Stimulated activated CD4-positive, alpha-beta T cell treated with anti-CD3 and anti-CD28 coated beads, Interleukin-4, amount 100 ng/mL, for 48 hours (primary cell): ENCODE measurements around the gene ALG11.
"Not testable (repeated sequence)": the region's sequence is repeated elsewhere in the genome, so short reads cannot be mapped to it uniquely, and the experiment has no call there.

Experiments used
- DNase-seq, 2 donors: peaks; one replicate each; pipeline ENCODE4 v3.0.0-alpha.2; 2020; ENCODE audit warnings: low read depth in 2 of 2

Gene ALG11

DNA sequence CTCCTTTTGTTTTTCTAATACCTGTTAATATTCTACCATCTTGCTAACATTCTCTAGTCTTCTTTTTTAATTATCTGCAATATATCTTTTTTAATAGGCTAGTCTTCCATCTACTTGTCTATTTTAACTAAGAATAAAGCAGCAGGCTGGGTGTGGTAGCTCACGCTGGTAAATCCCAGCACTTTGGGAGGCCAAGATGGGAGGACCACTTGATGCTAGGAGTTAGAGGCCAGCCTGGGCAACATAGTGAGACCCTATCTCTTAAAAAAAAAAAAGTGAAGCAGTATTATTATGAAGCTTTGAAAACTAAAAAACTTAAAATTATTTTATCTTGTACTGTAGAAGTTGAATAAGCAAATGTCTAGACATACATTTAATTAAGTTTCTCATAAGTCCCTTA lies 15.6 kb downstream of the ALG11 start:
- no peak for DNase-seq

- no peak for DNase-seq
Measured at GRCh38 chr13:52029569-52029968, 17.4 kb downstream of the ALG11 start.

GRCh38 chr13:52030401-52030800 lies 18.2 kb downstream of the ALG11 start:
- DNase-seq = not testable (repeated sequence)

- no peak for DNase-seq
Measured at GRCh38 chr13:52033039-52033438, 20.8 kb downstream of the ALG11 start.

DNA sequence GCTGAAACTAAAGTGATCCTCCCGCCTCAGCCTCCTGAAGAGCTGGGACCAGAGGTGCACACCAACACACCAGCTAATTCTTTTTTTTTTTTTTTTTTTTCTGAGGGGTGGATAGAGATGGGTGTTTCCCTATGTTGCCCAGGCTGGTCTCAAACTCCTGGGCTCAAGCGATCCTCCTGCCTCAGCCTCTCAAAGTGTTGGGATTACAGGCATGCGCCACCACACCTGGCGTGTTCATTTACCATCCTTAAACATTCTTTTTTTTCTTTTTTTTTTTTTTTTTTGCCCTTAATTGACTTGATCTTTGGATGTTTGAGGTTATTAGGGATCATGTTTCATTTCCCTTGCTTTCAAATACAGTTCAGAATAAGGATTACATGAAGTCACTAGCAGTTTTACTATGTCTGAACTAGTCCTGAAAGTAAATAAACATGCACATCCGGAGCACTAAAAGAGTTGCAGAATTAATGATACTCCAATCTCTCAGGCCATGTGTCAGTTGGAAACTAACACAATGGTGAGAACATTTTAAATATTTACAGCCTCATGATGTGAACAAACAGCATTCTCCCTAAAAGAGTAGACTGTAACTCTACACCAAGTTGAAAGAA lies 22.5 kb downstream of the ALG11 start:
- no peak for DNase-seq

DNA sequence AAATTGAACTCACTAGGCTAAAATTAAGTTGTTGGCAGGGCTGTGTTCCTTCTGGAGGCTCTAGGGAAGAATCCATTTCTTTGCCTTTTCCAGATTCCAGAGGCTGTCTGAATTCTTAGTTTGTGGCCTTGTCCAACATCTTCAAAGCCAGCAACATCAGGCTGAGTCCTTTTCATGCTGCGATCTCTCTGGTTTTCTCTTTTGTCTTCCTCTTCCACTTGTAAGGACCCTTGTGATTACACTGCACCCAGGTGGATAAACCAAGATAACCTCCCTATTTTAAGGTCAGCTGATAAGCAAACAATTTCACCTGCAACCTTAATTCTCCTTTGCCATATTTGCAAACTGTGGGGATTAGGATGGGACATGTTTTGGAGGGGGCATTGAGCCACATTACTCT lies 23.8 kb downstream of the ALG11 start:
- no peak for DNase-seq

- no peak for DNase-seq
Measured at GRCh38 chr13:52043675-52044074, 31.5 kb downstream of the ALG11 start.

DNA sequence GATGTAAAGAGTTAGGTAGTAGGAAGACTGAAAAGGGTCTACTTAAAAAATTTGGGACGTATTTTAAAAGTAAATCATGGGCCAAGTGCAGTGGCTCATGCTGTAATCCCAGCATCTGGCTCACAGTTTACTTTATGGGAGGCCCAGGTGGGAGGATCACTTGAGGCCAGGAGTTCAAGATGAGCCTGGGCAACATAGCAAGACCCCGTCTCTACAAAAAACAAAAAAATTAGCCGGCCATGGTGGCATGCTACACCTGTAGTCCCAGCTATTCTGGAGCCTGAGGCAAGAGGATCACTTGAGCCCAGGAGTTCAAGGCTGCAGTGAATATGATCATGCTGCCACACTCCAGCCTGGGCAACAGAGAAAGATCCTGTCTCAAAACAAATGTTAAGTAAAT lies 35.3 kb downstream of the ALG11 start:
- no peak for DNase-seq

DNA sequence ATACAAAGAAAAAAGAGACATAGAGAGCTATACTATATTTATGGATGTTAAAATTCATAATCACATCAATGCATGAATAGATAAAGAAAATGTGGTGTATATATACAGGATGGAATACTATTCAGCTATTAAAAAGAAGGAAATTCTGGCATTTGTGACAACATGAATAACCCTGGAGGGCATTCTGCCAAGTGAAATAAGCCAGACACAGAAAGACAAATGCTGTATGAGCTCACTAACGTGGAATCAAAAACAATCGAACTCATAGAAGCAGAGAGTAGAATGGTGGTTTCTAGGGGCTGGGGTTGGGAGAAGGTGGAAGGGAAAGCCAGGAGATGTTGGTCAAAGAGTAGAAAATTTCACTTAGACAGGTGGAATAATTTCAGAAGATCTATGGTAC lies 36.3 kb downstream of the ALG11 start:
- DNase-seq = no peak

- DNase-seq = no peak
Measured at GRCh38 chr13:52051400-52051799, 39.2 kb downstream of the ALG11 start.

DNA sequence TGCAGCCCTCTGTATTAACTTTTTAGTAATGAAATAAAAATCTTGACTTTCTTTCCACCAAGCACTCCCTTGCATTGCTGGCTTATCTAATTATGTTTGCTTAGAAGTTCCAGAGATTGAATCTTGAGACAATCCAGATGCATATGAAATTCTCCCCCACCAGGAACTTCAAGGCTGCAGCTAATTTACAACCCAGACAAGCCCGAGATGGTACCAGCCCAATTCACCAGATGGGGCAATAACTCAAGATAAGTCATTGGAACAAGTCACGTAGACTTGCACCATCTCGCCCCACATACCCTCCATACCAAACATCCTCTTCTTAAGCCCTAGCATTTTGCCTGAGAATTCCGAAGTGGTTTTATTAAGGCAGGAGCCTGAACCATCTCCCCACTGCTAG lies 41.3 kb downstream of the ALG11 start:
- DNase-seq = no peak

- not testable (repeated sequence) for DNase-seq
Measured at GRCh38 chr13:52061064-52061463, 48.9 kb downstream of the ALG11 start.

DNA sequence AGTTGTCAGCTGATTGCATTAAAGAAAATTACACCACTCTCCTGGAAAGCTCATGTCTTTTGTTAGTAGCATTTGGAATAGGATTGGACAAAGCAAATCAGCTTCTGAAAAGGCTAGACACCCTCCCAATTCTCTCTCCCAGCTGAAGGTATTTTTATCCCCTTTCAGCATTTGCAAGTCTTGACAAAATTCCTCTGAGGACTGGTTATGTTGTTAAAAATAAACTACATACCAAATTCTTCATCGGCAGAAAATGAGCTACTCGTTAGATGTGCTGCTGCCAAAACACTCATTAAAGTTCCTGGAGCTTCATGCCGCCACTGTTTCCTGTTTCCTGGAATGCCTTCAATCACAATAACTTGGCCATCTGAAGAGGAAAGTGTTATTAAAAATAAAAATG lies 49.4 kb downstream of the ALG11 start:
- DNase-seq = no peak

GRCh38 chr13:52067237-52067636 lies 55.0 kb downstream of the ALG11 start:
- DNase-seq = no peak

GRCh38 chr13:52070929-52071523 lies 58.8 kb downstream of the ALG11 start:
- DNase-seq = no peak
